ENCODE data around the gene MARCHF9.

GRCh38 chr12:57771236-57771872 is 16.5 kb downstream of the MARCHF9 start:
- no peak for TF ChIP-seq EGR1 (IDR thresholded peaks at IDR 0.05)
- TF ChIP-seq CEBPB (IDR thresholded peaks at IDR 0.05): no peak
- TF ChIP-seq EP300 (IDR thresholded peaks at IDR 0.05; ENCODE audit: borderline replicate concordance): no peak
- TF ChIP-seq CREB1 (IDR thresholded peaks at IDR 0.05; ENCODE audit: low read depth): no peak
- no peak for TF ChIP-seq YY1 (IDR thresholded peaks at IDR 0.05; ENCODE audit: low read depth)
- TF ChIP-seq REST (IDR thresholded peaks at IDR 0.05; ENCODE audit: low read depth): no peak
- no peak for TF ChIP-seq TAF1 (IDR thresholded peaks at IDR 0.05; ENCODE audit: low read depth)
- no peak for TF ChIP-seq ZBTB7A (IDR thresholded peaks at IDR 0.05; ENCODE audit: low read depth)
- TF ChIP-seq MAX (IDR thresholded peaks at IDR 0.05): no peak
- no peak for TF ChIP-seq NFIC (IDR thresholded peaks at IDR 0.05)
- TF ChIP-seq FOXM1 (IDR thresholded peaks at IDR 0.05; ENCODE audit: borderline replicate concordance, low read depth): no peak
- no peak for TF ChIP-seq USF1 (IDR thresholded peaks at IDR 0.05)
